NCI-H82 treated with DMSO at 0.1 percent for 48 hours (cell line): Measurements from ENCODE around the gene EPG5.

ENCODE experiments used
- DNase-seq: peaks from one replicate; lab custom pipeline; 2025; ENCODE audit not compliant: unreplicated experiment; lab: John Stamatoyannopoulos, UW

EPG5 gene

GRCh38 chr18:45926085-45926484 lies 41.0 kb downstream of the EPG5 start:
- DNase-seq, result no peak

DNA sequence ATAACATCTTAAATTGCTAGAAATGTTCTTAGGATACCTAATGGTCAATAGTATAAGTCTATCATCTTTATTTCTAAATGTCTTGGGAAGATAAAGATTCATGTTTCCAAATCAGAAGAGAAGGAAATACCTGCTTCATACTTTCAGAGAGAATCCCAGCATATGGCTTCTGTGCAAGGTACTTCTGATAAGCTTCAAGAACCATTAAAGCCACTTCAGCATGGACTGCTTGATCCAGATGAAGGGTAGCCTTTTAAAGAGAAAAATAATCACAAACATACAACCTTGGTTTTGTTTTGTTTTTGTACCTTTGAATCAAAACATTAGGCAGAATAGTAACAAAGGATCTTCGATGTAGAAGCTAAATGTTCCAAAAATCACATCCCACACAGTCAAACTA lies 44.0 kb downstream of the EPG5 start:
- DNase-seq, result no peak

DNA sequence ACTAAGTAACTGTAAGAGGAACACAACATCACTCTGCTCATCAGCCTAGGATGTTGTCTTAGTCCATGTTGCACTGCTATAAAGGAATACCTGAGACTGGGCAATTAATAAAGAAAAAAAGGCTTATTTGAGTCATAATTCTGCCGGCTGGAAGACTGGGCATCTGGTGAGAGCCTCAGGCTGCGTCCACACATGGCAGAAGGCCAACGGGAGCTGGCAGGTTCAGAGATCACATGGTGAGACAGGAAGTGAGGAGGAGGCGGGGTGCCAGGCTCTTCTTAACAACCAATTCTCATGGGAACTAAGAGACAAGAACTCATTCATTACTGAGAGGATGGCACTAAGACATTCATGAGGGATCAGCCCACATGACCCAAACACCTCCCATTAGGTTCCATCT lies 46.8 kb downstream of the EPG5 start:
- no peak for DNase-seq

DNA sequence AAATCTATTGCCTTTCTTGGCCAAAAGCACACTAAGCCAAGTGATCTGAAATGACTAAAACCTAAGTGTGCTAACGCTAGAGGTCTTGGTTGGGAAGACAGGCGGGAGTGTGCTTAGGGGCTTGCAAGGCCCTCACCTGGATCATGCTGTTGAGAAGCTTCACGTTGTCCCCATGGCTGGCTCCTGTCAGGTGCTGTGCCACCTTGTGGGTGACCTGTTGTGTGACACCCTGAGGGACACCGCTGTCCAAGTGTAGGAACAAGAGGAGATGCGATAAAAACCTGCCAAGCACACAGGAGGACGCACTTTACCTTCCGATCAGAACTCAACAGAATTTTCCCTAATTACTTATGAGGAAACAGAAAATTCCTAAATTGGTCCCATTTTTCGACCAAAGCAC lies 50.8 kb downstream of the EPG5 start:
- DNase-seq, result no peak

- DNase-seq, result no peak
Observed at GRCh38 chr18:45913276-45913675, 53.9 kb downstream of the EPG5 start.

- no peak for DNase-seq
Observed at GRCh38 chr18:45910405-45911023, 56.6 kb downstream of the EPG5 start.

- DNase-seq, result no peak
Observed at GRCh38 chr18:45901654-45902210, 65.4 kb downstream of the EPG5 start.

GRCh38 chr18:45900623-45901022 lies 66.5 kb downstream of the EPG5 start:
- no peak for DNase-seq

DNA sequence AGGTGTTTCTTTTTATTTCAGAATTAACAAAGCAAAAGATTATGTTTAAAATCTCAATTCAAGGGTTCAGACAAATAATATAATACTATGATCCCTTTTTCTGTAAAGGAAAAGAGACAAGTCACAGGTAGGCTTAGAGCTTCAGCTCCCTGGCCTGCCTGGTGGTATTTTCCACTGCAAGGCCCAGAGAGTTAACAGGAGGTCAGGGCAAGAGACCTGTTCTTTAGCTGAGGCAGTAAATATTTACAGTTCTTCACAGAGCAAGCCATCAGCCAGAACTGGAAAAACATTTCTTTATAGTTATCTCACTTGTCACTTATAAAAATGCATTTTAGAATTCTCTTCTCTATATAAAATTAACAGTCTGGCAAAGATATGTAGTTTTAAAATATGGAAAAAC lies 70.1 kb downstream of the EPG5 start:
- DNase-seq, result no peak

GRCh38 chr18:45896452-45896851 lies 70.7 kb downstream of the EPG5 start:
- DNase-seq, result no peak

DNA sequence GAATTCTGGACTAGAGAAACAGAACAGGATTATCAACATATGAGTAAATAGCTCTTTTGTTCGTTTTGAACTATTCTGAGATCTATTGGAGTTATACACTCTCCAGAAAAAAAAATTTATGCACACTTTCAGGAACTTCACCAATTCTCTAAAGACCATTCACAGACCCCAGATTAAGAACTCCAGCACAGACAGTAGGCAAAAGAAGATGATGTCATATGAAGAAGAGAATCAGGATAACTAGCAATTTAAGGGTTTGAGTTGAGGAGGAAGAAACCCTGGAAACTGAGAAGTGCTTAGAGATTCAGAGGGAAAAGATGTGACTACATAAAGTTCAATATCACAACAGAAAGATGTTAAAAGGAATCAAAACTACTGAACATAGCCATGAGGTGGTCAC lies 71.8 kb downstream of the EPG5 start:
- no peak for DNase-seq

GRCh38 chr18:45894818-45895217 lies 72.3 kb downstream of the EPG5 start:
- no peak for DNase-seq

DNA sequence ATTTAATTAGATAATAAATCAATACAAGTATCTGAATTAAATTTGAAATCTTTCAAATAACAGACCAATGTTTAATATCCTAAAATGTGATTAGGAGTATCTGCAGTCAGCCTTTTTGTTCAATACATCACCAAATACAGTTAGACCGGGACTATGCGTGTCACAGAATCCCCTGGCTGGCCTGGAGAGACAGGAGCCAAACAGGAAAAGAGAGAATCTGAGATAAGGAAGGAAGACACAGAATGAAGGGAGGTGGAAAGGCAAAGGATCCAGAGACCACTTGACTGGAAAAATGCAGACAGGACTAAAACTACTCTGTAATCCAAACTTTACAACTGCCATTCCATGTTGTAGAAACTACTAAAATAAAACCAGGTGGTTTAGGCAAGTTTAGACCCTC lies 75.3 kb downstream of the EPG5 start:
- DNase-seq, result no peak

DNA sequence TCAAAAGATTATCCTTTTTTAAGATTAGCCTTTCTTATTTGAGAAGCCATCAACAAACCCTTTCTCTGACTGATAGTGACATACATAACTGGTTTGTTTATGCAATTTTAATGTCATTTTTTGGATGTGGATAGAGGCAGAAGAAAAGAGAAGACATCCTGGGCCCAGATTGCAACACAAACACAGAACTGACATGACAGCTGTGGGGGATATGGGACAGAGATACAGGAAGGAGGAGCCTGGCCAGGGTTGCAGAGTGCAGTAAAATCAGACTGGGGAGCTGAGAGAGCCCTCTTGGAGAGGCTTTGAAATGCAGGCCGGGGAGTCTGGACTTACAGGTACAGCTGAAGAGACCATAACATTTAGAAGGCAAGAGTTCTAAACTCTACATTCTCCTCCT lies 76.5 kb downstream of the EPG5 start:
- DNase-seq, result no peak

DNA sequence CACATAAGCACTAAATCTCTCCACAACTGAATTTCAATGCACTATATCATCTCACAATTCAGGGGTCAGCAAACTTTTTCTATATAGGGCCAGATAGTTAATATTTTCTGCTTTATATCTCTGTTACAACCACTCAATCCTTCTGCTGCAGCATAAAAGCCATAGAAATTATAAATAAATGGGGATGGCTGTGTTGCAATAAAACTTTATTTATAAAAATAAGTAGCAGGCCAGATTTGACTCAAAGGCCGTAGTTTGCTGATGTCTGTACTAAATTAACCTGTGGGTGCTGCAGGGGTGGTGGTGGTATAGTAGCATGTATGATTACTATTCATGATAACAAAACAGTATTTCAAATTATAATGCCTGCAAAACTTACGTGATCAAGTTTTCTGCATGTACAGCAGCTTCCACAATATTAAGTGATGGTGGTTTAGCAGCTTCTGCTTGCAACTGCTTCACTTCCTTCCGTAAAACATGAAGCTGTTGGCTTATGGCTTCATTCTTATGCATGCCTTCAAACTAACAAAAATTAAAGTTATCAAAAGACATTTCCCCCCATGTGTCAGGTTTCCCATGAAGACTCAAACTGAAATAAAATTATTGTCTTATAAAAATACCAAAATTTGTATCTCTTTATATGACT lies 77.6 kb downstream of the EPG5 start:
- DNase-seq, result no peak

DNA sequence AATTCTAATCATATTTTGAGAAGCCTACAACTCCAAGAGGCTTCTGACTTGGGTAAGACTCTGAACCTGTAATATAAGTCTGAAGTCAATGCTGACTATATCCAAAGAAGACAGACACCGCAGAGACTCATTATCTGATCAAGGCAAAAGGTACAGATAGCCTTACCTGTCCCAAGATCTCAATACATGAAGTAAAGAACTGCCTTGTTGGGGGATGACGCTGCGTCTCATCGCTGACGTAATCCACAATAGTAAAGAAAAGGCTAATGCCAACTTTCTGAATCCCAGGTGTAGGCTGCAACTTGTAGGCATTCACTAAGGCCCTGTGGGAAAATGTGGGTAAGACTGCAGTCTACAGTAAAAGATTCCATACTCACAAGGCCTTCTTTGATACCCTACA lies 79.5 kb downstream of the EPG5 start:
- DNase-seq, result no peak

DNA sequence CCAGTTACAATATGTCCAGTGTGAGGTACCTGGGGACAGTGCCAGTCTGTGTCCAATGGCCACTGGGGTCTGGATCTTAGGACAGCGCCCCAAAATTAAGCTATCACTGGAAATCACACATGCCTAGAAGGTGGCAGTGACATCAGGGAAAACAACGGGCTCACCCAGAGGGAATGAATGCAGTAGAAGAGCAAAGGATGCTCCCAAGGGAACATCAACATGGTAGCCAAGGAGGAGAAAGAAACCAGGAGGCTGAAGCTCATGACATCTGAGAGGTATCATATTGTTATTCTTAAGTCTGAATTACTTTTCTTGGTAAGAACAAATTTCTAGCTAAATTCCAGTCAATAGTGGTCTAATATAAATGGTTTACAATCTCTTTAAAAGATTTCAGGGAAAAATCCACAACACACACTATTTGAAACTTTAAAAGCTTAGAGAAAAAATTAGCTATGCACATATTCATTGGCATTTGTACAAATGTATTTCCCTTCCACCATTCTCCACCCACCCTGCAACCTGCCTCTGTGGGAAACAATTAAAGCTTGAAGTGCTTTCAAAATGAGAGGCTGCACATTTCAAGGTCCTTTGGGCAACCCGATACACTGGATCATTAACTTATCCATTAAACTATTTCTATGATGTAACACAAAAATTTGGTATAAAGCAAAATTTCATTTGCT lies 86.1 kb downstream of the EPG5 start:
- DNase-seq, result no peak

DNA sequence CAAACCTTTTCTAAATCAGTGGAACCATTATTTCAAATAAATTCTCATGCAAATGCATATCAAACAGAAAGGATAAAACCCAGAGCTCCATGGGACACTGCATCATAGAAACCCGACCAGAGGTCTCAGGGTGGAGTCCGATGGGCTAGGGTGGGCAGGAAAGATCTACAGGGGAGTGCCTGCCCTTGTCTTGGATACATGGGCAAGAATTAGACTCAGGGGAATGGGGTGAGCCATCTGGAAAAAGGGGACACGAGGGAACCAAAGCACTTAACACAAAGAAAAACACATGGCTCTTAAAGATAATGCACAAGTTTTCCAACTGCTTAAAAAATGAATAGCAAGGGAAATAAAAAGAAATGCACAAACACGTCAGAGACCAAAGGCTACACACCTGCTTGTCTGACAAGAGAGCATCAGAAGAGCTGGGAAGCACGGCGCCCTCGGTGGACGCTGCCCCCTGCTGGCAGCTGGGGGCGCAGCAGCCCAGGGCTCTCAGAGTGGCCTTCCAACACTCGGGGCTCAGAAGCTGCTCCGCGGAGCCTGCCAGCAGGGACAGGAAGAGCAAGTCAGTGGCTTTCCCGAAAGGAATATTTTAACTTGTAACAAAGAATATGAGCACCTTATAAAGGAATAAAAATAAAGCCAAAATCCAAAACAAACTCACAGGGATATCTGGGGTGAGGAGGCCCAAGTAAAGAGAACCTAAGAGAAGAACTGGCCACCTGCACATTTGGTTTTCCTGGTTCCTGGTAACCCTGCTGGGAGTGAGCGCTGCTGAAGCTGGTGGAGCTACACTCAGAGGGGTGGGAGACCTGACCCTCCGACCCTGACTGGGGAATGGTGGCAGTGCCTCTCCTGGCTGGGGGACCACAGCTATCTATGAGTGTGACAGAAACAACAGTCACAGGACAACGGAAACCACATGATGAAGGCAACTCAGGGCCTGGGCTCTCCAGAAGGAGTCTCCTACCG lies 87.2 kb downstream of the EPG5 start:
- no peak for DNase-seq

- no peak for DNase-seq
Observed at GRCh38 chr18:45877403-45877802, 89.7 kb downstream of the EPG5 start.

DNA sequence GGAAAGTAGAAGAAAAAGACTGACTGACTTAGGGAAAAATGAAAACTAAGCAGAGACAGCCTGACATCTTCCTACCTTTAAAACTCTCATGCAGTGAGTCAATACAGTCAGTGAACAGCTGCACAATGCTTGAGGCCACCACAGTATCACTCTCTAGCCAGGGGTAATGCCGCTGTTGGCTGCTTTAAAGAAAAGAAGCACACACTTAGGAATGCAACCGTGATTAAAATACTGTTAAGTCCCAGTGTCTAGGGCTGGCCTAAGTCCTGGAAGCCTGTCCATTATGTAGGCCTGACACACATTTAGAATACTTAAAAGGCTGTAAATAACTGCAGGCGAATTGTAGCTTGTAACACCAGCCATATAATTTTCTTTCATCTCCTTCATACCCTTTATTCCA lies 91.0 kb downstream of the EPG5 start:
- DNase-seq, result no peak

DNA sequence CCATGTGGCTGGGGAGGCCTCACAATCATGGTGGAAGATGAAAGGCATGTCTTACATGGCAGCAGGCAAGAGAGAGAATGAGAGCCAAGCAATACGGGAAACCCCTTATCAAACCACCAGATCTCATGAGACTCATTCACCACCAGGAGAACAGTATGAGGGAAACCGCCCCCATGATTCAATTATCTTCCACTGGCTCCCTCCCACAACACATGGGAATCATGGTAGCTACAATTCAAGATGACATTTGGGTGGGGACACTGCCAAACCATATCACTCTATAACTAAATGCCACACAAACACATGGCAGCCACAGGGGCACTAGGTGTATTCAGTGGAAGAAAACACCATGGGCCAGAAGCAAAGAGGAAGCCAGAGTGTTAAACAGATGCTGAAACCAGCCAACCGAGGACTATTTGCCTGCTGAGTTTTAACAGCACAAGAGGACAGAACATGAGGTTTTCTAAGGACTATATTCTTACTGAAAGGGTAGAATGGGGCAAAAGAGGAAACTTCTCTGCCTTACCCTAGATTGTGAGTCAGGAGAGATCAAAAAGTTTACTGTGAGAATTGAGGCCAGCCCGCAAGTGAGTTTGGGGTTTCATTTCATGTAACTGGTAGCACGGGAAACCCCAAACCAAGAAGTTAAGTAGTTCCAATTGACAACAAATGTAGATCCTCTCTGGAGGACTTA lies 92.5 kb downstream of the EPG5 start:
- DNase-seq, result no peak
